HG02840 (cell line): ENCODE data around the gene FAM78B.

Experiments used
- ATAC-seq: cut with Tn5 transposase; IDR thresholded peaks from one replicate; pipeline ENCODE4 v1.9.1; 2021; ENCODE audit warnings: mild to moderate bottlenecking, moderate library complexity, moderate number of reproducible peaks; ENCODE audit not compliant: unreplicated experiment, low FRiP score

Gene FAM78B

GRCh38 chr1:166080277-166080966, 86.4 kb downstream of the FAM78B start:
- ATAC-seq: no peak

GRCh38 chr1:166079276-166079675, 87.5 kb downstream of the FAM78B start:
- no peak for ATAC-seq

- no peak for ATAC-seq
Measured at GRCh38 chr1:166073489-166073888, 93.3 kb downstream of the FAM78B start.

GRCh38 chr1:166069390-166069789, 97.4 kb downstream of the FAM78B start:
- ATAC-seq: no peak

- no peak for ATAC-seq
Measured at GRCh38 chr1:166066107-166066506, 100.7 kb downstream of the FAM78B start.

GRCh38 chr1:166064951-166065350, 101.8 kb downstream of the FAM78B start:
- no peak for ATAC-seq

GRCh38 chr1:166064313-166064926, 102.4 kb downstream of the FAM78B start:
- no peak for ATAC-seq

GRCh38 chr1:166063701-166064100, 103.1 kb downstream of the FAM78B start:
- ATAC-seq: no peak

- no peak for ATAC-seq
Measured at GRCh38 chr1:166062421-166063070, 104.3 kb downstream of the FAM78B start.

GRCh38 chr1:166057650-166058049, 109.2 kb downstream of the FAM78B start:
- no peak for ATAC-seq

GRCh38 chr1:166053395-166053794, 113.4 kb downstream of the FAM78B start:
- ATAC-seq: no peak

GRCh38 chr1:166040202-166040997, 126.4 kb downstream of the FAM78B start:
- no peak for ATAC-seq

GRCh38 chr1:166039436-166040201, 127.2 kb downstream of the FAM78B start:
- ATAC-seq: no peak

GRCh38 chr1:166036092-166036491, 130.7 kb downstream of the FAM78B start:
- no peak for ATAC-seq

- ATAC-seq: no peak
Measured at GRCh38 chr1:166032572-166033371, 134.0 kb downstream of the FAM78B start.

- no peak for ATAC-seq
Measured at GRCh38 chr1:166031932-166032571, 134.7 kb downstream of the FAM78B start.

- no peak for ATAC-seq
Measured at GRCh38 chr1:166029196-166029945, 137.4 kb downstream of the FAM78B start.

- ATAC-seq: no peak
Measured at GRCh38 chr1:166026555-166026954, 140.2 kb downstream of the FAM78B start.
